AG04450 (cell line): ENCODE results near the gene RAI1. TPM values are rescaled to one million over a fixed set of nuclear protein-coding genes. Genes with fewer than 3 reads are reported as not detected.

ENCODE experiments used
- CTCF ChIA-PET: fragments of 300-600, 350-600 bp; formaldehyde crosslinking; extraction: SDS; loops from one replicate; lab custom pipeline; 2022; ENCODE audit warnings: antibody characterized with exemption, inconsistent platforms; lab: Charles Lee
- POLR2A ChIA-PET: fragments of 350-600 bp; formaldehyde crosslinking; extraction: SDS; loops from one replicate; lab custom pipeline; 2021; ENCODE audit warnings: antibody characterized with exemption, inconsistent platforms; lab: Yijun Ruan, JAX
- DNase-seq: peaks from one replicate; pipeline ENCODE4 v3.0.0-alpha.2; 2011; ENCODE audit warnings: low read depth, low spot score
- H3K27ac ChIP-seq: one replicate; pipeline ENCODE4 v1.5.1; 2012; ENCODE audit warnings: low read depth, low read length, control low read depth
- H3K27me3 ChIP-seq: one replicate; pipeline ENCODE4 v1.6.0; 2012; ENCODE audit warnings: low read length; ENCODE audit not compliant: control insufficient read depth, insufficient read depth
- H3K4me3 ChIP-seq: 2 replicates; pipeline ENCODE4 v1.5.1; 2011; ENCODE audit warnings: mild to moderate bottlenecking, low read depth, low read length, control low read depth
- H3K9me3 ChIP-seq: 2 replicates; pipeline ENCODE4 v1.5.1; 2012; ENCODE audit warnings: low read length; ENCODE audit not compliant: control insufficient read depth, insufficient read depth
- CTCF ChIP-seq: IDR thresholded peaks from 2 replicates; pipeline ENCODE4 v1.5.1; 2011; ENCODE audit warnings: low read depth, low read length, control low read depth, inconsistent platforms
- polyA plus RNA-seq: library from polyadenylated mRNA; depleted of rRNA; stranded (reverse); fragments of >200 nt; gene quantifications from 2 replicates; pipeline ENCODE4 v1.2.3, GENCODE V29; 2011

RAI1 gene
- polyA plus RNA-seq, 1 experiment, result 2.1 TPM

GRCh38 chr17:17853811-17854447, 172.7 kb downstream of the RAI1 start:
- POLR2A ChIA-PET, result no interaction called here
- CTCF ChIA-PET, result interaction anchor here (1.0 to 1.2 kb wide), 3 partner anchors 13 to 180 kb away, joined by 3 to 5 read pairs (median 3); no protein-coding TSS in a partner anchor
- DNase-seq, result no peak

GRCh38 chr17:17855976-17856375, 174.7 kb downstream of the RAI1 start:
- ChIA-PET CTCF (interaction anchor here (1.2 kb wide), 1 partner anchor 177 kb away, joined by 4 read pairs; no protein-coding TSS in a partner anchor), POLR2A (no interaction called here)
- no peak overlapping the region for H3K4me3 ChIP-seq
- no peak overlapping the region for H3K27ac ChIP-seq
- DNase-seq, result no peak
- no peaks in the 10 kb centered on the region for H3K27me3 ChIP-seq
- no peak for TF ChIP-seq CTCF
- no peaks in the 10 kb centered on the region for H3K9me3 ChIP-seq

More at GRCh38 chr17:17853811-17854447, 172.7 kb downstream of the RAI1 start:
- H3K4me3 ChIP-seq, result no peak overlapping the region
- H3K9me3 ChIP-seq, result no peaks in the 10 kb centered on the region
- no peak for TF ChIP-seq CTCF
- H3K27me3 ChIP-seq, result no peaks in the 10 kb centered on the region
- no peak overlapping the region for H3K27ac ChIP-seq

- no peak for TF ChIP-seq CTCF
- CTCF ChIA-PET, result interaction anchor here (1.2 kb wide), 1 partner anchor 177 kb away, joined by 4 read pairs; no protein-coding TSS in a partner anchor
- POLR2A ChIA-PET, result no interaction called here
- H3K27ac ChIP-seq, result no peak overlapping the region
- no peak overlapping the region for H3K4me3 ChIP-seq
- no peaks in the 10 kb centered on the region for H3K9me3 ChIP-seq
- no peaks in the 10 kb centered on the region for H3K27me3 ChIP-seq
- no peak for DNase-seq
Observed at GRCh38 chr17:17856386-17856785, 175.1 kb downstream of the RAI1 start.

GRCh38 chr17:17857496-17857895, 176.2 kb downstream of the RAI1 start:
- no peaks in the 10 kb centered on the region for H3K27me3 ChIP-seq
- no peak for TF ChIP-seq CTCF
- no peak overlapping the region for H3K4me3 ChIP-seq
- CTCF ChIA-PET, result interaction anchor here (0.5 to 2.1 kb wide), 3 partner anchors 45 to 242 kb away, joined by 3 to 19 read pairs (median 3); no protein-coding TSS in a partner anchor
- no peaks in the 10 kb centered on the region for H3K9me3 ChIP-seq
- no peak for DNase-seq
- no peak overlapping the region for H3K27ac ChIP-seq
- POLR2A ChIA-PET, result no interaction called here
